ENCODE data around the gene TUFM.

DNA sequence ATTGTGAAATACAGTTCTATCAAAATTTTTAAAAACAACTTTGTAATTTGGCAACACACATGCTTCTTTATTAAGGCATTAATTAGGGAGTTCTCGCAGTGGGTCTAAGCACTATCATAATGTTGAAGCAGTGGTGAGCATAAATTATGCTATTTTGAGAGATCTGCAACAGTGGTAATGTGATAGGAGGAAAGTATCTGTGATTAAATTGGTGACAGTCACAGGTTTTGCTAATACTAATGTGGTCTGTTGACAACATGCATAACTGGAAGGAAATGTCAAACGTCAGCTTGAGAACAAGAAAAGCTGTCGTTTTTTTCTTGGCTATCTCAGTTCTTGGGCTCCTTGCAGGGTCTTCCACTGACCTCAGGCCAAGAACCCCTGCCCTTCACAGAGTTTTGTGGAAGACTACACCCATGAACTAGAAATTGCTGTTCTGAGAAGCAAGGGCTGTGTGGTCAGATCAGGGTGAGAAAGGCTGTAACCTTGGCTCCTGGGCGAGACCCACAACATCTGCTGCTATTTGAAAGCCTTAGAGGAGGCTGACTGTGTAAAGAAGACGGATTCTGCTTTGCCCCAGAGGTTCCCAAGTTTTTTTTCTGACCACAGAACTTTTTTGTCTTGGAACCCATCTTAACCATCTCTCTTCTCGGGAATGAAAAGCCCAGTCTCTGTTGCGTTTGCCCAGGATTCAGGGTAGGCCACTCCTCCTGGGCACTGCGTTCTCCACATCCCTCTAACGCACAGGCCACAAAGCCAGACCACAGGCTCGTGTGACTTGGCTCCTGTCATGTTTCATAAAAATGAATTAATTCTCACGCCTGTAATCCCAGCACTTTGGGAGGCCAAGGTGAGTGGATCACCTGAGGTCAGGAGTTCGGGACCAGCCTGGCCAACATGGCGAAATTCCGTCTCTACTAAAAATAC lies 46.1 kb upstream of the TUFM start:
- no peak for TF ChIP-seq POLR2AphosphoS5 (IDR thresholded peaks at IDR 0.05)
- TF ChIP-seq CTCF (IDR thresholded peaks at IDR 0.05), result no peak
- no peak for TF ChIP-seq POLR2A (IDR thresholded peaks at IDR 0.05; ENCODE audit: low read depth)
- no peak for TF ChIP-seq EP300 (IDR thresholded peaks at IDR 0.05)

All from esophagus muscularis mucosa (tissue), 4 donors.